Midbrain (tissue), 1 donor: ENCODE results near the gene PPP6R1.

Experiments
- DNase-seq: peaks from one replicate; lab custom pipeline; 2025; lab: John Stamatoyannopoulos, UW

PPP6R1 gene

GRCh38 chr19:55244004-55244680 lies 14.7 kb downstream of the PPP6R1 start:
- no peak for DNase-seq

GRCh38 chr19:55242517-55242916 lies 16.3 kb downstream of the PPP6R1 start:
- no peak for DNase-seq

GRCh38 chr19:55241935-55242464 lies 16.8 kb downstream of the PPP6R1 start:
- DNase-seq = no peak

- no peak for DNase-seq
Measured at GRCh38 chr19:55241143-55241934, 17.5 kb downstream of the PPP6R1 start.

- DNase-seq = no peak
Measured at GRCh38 chr19:55240713-55241020, 18.1 kb downstream of the PPP6R1 start.

- no peak for DNase-seq
Measured at GRCh38 chr19:55239004-55239403, 19.8 kb downstream of the PPP6R1 start.

- DNase-seq = no peak
Measured at GRCh38 chr19:55238030-55238429, 20.8 kb downstream of the PPP6R1 start.

GRCh38 chr19:55232986-55233385 lies 25.8 kb downstream of the PPP6R1 start:
- no peak for DNase-seq

- DNase-seq = no peak
Measured at GRCh38 chr19:55232286-55232602, 26.6 kb downstream of the PPP6R1 start.

- no peak for DNase-seq
Measured at GRCh38 chr19:55231391-55232285, 27.2 kb downstream of the PPP6R1 start.

- no peak for DNase-seq
Measured at GRCh38 chr19:55230780-55231179, 28.0 kb downstream of the PPP6R1 start.

- DNase-seq = no peak
Measured at GRCh38 chr19:55230329-55230728, 28.5 kb downstream of the PPP6R1 start.

GRCh38 chr19:55229789-55230182 lies 29.0 kb downstream of the PPP6R1 start:
- DNase-seq = no peak

- no peak for DNase-seq
Measured at GRCh38 chr19:55229145-55229788, 29.6 kb downstream of the PPP6R1 start.

GRCh38 chr19:55228403-55229031 lies 30.3 kb downstream of the PPP6R1 start, which contains the start of gene TMEM86B:
TSS of gene TMEM86B (minus strand) at chr19:55228763. CDS start at chr19:55228741, 22 bp downstream.
- no peak for DNase-seq

GRCh38 chr19:55228015-55228391 lies 30.8 kb downstream of the PPP6R1 start:
- no peak for DNase-seq

GRCh38 chr19:55227241-55228014 lies 31.4 kb downstream of the PPP6R1 start:
- no peak for DNase-seq

- no peak for DNase-seq
Measured at GRCh38 chr19:55226788-55227187, 32.0 kb downstream of the PPP6R1 start.

- DNase-seq = no peak
Measured at GRCh38 chr19:55226273-55226672, 32.5 kb downstream of the PPP6R1 start.

- no peak for DNase-seq
Measured at GRCh38 chr19:55225415-55225958, 33.3 kb downstream of the PPP6R1 start.
